ENCODE measurements around the gene LSMEM2. TPM values are rescaled to one million over a fixed set of nuclear protein-coding genes. Genes with fewer than 3 reads are reported as not detected.

LSMEM2 gene
- total and polyA plus RNA-seq, 9 of the 15 experiments (the other 6 are each of a cell fraction or from before 2014, with no cell fraction given), result not detected

DNA sequence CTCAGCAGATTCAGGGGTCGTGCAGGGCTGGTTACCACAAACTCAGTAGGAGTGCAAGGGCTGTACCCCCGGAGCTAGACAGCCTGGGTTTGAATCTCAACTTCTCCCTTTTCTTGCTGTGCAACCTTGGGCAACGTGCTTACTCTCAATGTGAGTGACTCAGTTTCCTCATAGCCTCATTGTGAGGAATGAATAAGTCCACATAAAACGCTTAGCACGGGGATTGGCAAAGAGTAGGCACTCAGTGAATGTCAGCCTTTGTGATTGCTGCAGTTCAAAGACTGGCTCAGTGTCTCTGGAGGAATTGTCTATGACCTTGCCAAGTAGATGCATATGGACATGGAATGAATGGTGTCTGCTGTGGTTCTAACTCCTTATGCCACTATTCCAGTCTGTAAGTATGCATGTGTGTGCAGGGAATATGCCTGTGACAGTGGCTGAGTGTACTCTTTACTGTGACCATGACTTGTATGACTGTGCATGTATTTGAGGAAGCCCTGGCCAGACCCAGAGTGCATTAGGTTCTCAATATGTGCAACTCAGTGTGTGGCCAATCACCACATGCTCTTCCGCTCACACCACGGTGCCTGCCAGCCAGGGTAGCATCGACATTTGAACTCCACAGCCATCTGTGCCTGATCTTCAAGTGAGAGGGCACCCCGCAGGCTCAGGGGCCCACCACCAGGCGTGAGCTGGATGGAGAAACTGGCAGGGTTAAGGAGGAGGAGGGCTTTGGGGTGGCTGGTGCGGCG lies 21.2 kb downstream of the LSMEM2 start (continued):
- TF ChIP-seq, protein P1, sequence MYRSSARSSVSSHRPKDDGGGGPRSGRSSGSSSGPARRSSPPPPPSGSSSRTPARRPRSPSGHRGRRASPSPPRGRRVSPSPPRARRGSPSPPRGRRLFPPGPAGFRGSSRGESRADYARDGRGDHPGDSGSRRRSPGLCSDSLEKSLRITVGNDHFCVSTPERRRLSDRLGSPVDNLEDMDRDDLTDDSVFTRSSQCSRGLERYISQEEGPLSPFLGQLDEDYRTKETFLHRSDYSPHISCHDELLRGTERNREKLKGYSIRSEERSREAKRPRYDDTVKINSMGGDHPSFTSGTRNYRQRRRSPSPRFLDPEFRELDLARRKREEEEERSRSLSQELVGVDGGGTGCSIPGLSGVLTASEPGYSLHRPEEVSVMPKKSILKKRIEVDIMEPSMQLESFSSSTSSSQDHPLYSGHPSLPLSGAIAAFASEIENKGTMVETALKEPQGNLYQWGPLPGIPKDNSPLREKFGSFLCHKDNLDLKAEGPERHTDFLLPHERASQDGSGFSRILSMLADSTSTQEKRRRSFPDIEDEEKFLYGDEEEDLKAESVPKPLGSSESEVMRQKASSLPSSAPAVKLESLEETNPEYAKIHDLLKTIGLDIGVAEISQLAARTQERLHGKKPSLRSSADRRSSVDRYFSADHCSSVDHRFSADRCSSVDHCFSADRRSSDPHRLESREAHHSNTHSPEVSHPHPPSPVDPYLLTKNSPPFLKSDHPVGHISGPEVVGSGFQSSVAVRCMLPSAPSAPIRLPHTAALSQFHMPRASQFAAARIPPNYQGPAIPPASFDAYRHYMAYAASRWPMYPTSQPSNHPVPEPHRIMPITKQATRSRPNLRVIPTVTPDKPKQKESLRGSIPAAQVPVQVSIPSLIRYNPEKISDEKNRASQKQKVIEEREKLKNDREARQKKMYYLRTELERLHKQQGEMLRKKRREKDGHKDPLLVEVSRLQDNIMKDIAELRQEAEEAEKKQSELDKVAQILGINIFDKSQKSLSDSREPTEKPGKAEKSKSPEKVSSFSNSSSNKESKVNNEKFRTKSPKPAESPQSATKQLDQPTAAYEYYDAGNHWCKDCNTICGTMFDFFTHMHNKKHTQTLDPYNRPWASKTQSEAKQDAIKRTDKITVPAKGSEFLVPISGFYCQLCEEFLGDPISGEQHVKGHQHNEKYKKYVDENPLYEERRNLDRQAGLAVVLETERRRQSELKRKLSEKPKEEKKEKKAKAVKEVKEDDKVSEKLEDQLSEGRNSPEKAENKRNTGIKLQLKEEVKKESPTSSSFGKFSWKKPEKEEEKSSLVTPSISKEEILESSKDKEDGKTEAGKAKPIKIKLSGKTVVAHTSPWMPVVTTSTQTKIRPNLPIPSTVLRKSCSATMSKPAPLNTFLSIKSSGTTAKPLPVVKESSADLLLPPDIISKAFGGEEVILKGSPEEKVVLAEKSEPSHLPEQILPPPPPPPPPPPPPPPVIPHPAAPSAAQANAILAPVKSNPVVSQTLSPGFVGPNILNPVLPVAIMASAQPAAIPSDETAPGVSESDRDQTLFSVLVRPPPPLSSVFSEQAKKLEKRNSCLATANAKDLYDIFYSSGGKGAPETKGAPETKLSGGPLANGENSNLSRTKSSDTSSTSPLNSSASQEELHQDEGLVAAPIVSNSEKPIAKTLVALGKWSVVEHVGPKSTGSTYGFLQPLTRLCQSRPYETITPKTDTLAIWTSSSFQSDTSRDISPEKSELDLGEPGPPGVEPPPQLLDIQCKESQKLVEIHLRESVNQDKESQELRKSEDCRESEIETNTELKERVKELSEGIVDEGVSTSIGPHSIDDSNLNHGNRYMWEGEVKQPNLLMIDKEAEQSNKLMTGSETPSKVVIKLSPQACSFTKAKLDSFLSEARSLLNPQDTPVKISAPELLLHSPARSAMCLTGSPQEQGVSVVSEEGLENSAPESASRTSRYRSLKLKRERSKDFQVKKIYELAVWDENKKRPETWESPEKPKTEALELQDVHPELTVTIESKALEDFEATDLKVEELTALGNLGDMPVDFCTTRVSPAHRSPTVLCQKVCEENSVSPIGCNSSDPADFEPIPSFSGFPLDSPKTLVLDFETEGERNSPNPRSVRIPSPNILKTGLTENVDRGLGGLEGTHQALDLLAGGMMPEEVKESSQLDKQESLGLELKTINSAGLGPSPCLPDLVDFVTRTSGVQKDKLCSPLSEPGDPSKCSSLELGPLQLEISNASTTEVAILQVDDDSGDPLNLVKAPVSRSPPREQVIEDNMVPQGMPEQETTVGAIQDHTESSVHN (IDR thresholded peaks at IDR 0.05; ENCODE audit: borderline replicate concordance in 1 of 2, low read depth in 1 of 2), result no peak
- TF ChIP-seq, protein P2, sequence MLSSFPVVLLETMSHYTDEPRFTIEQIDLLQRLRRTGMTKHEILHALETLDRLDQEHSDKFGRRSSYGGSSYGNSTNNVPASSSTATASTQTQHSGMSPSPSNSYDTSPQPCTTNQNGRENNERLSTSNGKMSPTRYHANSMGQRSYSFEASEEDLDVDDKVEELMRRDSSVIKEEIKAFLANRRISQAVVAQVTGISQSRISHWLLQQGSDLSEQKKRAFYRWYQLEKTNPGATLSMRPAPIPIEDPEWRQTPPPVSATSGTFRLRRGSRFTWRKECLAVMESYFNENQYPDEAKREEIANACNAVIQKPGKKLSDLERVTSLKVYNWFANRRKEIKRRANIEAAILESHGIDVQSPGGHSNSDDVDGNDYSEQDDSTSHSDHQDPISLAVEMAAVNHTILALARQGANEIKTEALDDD (IDR thresholded peaks at IDR 0.05), result no peak
- TF ChIP-seq HNRNPH1 (optimal IDR thresholded peaks at IDR 0.05; ENCODE audit: low read depth, low read length) (no peak), FOXK1 (CRISPR knock-in tag; IDR thresholded peaks at IDR 0.05; ENCODE audit: borderline replicate concordance) (no peak), XRCC3 (IDR thresholded peaks at IDR 0.05) (no peak), KDM4B (IDR thresholded peaks at IDR 0.05; ENCODE audit: borderline replicate concordance in 2 of 2, low read depth in 1 of 2) (no peak), C11orf30 (IDR thresholded peaks at IDR 0.05; ENCODE audit: low read depth) (peak; percentile 57), EP300 (IDR thresholded peaks at IDR 0.05; ENCODE audit: low read length) (no peak), OTX1 (CRISPR knock-in tag; IDR thresholded peaks at IDR 0.05) (no peak), RBFOX2 (IDR thresholded peaks at IDR 0.05; ENCODE audit: low read depth, low read length) (no peak; the same call in 1 of the 2 replicates)
- TF ChIP-seq, protein P3, sequence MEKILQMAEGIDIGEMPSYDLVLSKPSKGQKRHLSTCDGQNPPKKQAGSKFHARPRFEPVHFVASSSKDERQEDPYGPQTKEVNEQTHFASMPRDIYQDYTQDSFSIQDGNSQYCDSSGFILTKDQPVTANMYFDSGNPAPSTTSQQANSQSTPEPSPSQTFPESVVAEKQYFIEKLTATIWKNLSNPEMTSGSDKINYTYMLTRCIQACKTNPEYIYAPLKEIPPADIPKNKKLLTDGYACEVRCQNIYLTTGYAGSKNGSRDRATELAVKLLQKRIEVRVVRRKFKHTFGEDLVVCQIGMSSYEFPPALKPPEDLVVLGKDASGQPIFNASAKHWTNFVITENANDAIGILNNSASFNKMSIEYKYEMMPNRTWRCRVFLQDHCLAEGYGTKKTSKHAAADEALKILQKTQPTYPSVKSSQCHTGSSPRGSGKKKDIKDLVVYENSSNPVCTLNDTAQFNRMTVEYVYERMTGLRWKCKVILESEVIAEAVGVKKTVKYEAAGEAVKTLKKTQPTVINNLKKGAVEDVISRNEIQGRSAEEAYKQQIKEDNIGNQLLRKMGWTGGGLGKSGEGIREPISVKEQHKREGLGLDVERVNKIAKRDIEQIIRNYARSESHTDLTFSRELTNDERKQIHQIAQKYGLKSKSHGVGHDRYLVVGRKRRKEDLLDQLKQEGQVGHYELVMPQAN (IDR thresholded peaks at IDR 0.05; ENCODE audit: borderline replicate concordance), result no peak
- TF ChIP-seq, protein P4, sequence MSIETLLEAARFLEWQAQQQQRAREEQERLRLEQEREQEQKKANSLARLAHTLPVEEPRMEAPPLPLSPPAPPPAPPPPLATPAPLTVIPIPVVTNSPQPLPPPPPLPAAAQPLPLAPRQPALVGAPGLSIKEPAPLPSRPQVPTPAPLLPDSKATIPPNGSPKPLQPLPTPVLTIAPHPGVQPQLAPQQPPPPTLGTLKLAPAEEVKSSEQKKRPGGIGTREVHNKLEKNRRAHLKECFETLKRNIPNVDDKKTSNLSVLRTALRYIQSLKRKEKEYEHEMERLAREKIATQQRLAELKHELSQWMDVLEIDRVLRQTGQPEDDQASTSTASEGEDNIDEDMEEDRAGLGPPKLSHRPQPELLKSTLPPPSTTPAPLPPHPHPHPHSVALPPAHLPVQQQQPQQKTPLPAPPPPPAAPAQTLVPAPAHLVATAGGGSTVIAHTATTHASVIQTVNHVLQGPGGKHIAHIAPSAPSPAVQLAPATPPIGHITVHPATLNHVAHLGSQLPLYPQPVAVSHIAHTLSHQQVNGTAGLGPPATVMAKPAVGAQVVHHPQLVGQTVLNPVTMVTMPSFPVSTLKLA (conservative IDR thresholded peaks at IDR 0.05), result no peak; a peak in 1 of 4 replicates
- TF ChIP-seq, protein P5, sequence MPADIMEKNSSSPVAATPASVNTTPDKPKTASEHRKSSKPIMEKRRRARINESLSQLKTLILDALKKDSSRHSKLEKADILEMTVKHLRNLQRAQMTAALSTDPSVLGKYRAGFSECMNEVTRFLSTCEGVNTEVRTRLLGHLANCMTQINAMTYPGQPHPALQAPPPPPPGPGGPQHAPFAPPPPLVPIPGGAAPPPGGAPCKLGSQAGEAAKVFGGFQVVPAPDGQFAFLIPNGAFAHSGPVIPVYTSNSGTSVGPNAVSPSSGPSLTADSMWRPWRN (IDR thresholded peaks at IDR 0.05; ENCODE audit: low read depth), result no peak
